ENCODE measurements around the gene VTCN1. TPM values are rescaled to one million over a fixed set of nuclear protein-coding genes. Genes with fewer than 3 reads are reported as not detected.
"Not testable (repeated sequence)": the region's sequence is repeated elsewhere in the genome, so short reads cannot be mapped to it uniquely, and the experiment has no call there.

The VTCN1 gene, protein sequence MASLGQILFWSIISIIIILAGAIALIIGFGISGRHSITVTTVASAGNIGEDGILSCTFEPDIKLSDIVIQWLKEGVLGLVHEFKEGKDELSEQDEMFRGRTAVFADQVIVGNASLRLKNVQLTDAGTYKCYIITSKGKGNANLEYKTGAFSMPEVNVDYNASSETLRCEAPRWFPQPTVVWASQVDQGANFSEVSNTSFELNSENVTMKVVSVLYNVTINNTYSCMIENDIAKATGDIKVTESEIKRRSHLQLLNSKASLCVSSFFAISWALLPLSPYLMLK
- not detected for total RNA-seq

DNA sequence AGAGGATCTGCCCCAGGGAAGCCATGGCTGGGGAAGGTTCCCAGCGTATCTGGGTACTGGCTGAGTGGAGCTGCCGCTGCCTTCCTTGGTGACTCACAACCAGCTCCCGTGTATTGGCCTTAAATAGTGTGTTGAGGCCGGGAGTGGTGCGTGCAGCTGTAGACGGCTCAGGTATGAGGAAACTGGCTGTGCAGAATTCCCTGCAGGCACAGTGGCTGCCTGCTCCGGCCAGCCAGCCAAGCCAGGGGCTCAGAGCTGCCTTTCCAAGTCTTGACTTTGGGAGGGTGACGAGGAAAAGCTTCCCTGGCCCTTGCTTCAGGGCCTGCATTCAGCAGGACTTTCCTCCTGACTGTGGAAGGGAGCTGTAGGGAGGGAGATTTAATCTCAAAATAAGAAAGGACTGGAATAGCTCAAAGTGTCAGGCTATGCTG is at the start of gene VTCN1:
Gene VTCN1 (minus strand): TSS at position 97 of the 431 bp plus-strand sequence. CDS start 72 bp downstream, at position 25.
- CTCF ChIA-PET: interaction anchor here (1.0 kb wide), 1 partner anchor 547 kb away, joined by 3 read pairs; no protein-coding TSS in a partner anchor
- no peak within 1 kb of the TSS for H3K4me3 Mint-ChIP-seq

DNA sequence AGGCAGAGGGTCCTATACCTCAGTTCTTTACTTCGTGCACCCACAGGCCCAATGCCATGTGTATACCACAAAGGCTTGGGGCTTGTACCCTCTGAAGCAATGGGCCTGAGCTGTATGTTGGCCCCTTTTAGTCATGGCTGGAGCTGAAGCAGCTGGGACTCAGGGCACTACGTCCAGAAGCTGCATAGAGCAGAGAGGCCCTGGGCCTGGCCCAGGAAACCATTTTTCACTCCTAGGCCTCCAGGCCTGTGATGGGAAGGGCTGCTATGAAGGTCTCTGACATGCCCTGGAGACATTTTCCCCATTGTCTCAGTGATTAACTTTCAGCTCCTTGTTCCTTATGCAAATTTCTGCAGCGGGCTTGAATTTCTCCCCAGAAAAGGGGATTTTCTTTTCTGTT is 48.1 kb upstream of the VTCN1 start:
- Mint-ChIP-seq H3K36me3 (ENCODE audit: low read depth) (no peaks in the 10 kb centered on the region), H3K9me3 (peaks cover 6% of the 10 kb centered on the region), H3K4me3 (no peak overlapping the region), H3K4me1 (no peaks in the 10 kb centered on the region), H3K27ac (no peak overlapping the region), H3K27me3 (peaks cover 2% of the 10 kb centered on the region)
- ChIA-PET POLR2A (no interaction called here), CTCF (no interaction called here)
- DNase-seq: no peak

More for the DNA sequence above, at the start of gene VTCN1:
- Mint-ChIP-seq H3K36me3 (ENCODE audit: low read depth) (no peaks in the 10 kb centered on the region), H3K27me3 (peaks cover 8% of the 10 kb centered on the region), H3K9me3 (no peaks in the 10 kb centered on the region), H3K27ac (no peak within 1 kb of the TSS), H3K4me1 (no peaks in the 10 kb centered on the region)
- no peak for DNase-seq
- POLR2A ChIA-PET: no interaction called here

DNA sequence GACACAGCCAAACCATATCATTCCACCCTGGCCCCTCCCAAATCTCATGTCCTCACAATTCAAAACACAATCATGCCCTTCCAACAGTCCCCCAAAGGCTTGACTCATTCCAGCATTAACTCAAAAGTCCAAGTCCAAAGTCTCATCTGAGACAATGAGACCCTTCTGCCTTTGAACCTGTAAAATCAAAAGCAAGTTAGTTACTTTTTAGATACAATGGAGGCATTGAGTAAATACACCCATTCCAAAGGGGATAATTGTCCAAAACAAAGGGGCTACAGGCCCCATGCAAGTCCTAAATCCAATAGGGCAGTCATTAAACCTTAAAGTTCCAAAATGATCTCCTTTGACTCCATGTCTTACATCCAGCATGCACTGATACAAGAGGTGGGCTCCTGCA is 47.3 kb upstream of the VTCN1 start:
- DNase-seq; H3K27ac Mint-ChIP-seq; H3K4me1 Mint-ChIP-seq; POLR2A ChIA-PET; H3K36me3 Mint-ChIP-seq (ENCODE audit: low read depth); H3K9me3 Mint-ChIP-seq; CTCF ChIA-PET; H3K27me3 Mint-ChIP-seq; H3K4me3 Mint-ChIP-seq: not testable (repeated sequence)

DNA sequence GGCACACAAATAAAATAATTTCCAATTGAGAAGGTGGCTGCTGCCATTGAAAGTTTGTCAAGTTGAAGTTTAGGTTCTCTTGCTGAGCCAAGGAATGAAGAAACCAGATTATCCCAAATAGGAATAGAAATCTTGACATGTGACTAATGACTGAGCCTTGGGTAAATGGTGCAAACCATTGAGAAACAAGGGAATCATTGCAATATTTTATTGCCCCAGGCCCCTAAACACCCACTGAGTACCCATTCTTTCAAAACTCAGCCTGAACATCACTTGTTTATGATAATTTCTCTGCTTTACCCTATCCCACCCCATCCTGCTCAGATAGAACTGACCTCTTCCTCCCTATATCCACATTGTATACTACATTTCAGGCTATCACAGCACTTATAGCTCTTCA is 46.6 kb upstream of the VTCN1 start:
- Mint-ChIP-seq H3K4me3 (no peak overlapping the region), H3K36me3 (ENCODE audit: low read depth) (no peaks in the 10 kb centered on the region), H3K27ac (no peak overlapping the region), H3K27me3 (peaks cover 2% of the 10 kb centered on the region), H3K4me1 (no peaks in the 10 kb centered on the region), H3K9me3 (peaks cover 6% of the 10 kb centered on the region)
- ChIA-PET CTCF (no interaction called here), POLR2A (no interaction called here)
- no peak for DNase-seq

DNA sequence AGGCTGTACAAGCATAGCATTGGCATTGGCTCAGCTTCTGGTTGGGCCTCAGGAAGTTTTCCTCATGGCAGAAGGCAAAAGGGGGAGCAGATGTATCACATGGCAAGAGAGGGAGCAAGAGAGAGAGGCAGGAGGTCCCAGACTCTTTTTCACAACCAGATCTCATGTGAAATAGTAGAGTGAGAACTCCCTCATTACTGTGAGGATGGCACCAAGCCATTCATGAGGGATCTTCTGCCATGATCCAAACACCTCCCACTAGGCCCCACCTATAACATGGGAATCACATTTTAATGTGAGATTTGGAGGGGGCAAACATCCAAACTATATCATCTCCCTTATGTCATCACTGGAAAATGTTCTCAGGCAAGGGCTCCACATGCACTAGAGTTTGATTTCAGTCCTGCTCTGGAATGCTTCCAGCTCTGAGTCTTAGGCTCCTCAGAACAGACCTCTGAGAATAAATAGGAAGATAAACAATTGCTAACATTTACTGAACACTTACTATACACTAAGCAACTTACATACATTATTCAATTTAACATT is 39.4 kb upstream of the VTCN1 start:
- Mint-ChIP-seq H3K27me3 (peaks cover 11% of the 10 kb centered on the region), H3K9me3 (no peaks in the 10 kb centered on the region), H3K4me3 (no peak overlapping the region), H3K36me3 (ENCODE audit: low read depth) (no peaks in the 10 kb centered on the region), H3K27ac (no peak overlapping the region), H3K4me1 (no peaks in the 10 kb centered on the region)
- ChIA-PET CTCF (no interaction called here), POLR2A (no interaction called here)
- no peak for DNase-seq

DNA sequence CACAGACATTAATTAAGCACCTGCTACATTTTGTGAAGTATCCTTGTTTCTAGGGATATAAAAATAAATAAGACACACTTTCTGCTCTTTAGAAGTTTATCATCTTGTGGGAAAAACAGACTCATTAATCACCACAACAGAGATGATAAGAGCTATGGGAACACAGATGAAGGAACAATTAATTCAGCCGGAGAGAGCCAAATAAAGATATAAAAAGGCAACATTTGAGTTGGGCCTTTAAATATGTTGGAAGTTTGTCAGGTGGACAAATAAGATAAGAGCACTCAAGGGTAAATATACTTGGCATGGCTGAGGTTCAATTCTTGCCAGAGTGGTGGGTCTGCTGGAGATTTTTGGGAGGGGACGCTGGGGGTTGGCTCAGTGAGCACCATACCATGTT is 34.2 kb upstream of the VTCN1 start:
- H3K9me3 Mint-ChIP-seq: no peaks in the 10 kb centered on the region
- H3K27me3 Mint-ChIP-seq: peaks cover 32% of the 10 kb centered on the region
- H3K4me3 Mint-ChIP-seq: no peak overlapping the region
- no peak overlapping the region for H3K27ac Mint-ChIP-seq
- DNase-seq: no peak
- no peaks in the 10 kb centered on the region for H3K36me3 Mint-ChIP-seq (ENCODE audit: low read depth)
- POLR2A ChIA-PET: no interaction called here
- no peaks in the 10 kb centered on the region for H3K4me1 Mint-ChIP-seq
- CTCF ChIA-PET: no interaction called here

DNA sequence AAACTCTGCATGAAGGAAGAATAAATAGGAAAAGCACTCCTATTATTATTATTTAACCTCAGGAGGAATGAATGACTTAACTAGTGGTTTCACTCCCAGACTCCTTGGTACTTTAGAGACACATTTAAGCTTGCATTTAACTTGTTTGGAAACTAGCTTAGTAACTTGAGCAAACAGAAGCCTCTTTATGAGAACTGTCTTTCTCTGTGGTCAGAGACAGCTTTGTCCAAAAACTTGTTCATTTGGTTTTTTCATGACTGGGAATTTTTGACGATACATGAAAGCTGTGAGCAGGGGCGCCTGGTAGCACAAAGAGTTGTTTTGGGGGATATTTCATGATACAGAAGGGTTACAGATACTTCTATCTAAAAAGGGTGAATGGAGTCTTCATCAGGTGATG is 33.6 kb upstream of the VTCN1 start:
- ChIA-PET CTCF (no interaction called here), POLR2A (no interaction called here)
- no peak overlapping the region for H3K4me3 Mint-ChIP-seq
- H3K9me3 Mint-ChIP-seq: no peaks in the 10 kb centered on the region
- no peaks in the 10 kb centered on the region for H3K4me1 Mint-ChIP-seq
- no peak overlapping the region for H3K27ac Mint-ChIP-seq
- DNase-seq: no peak
- H3K27me3 Mint-ChIP-seq: peaks cover 32% of the 10 kb centered on the region
- H3K36me3 Mint-ChIP-seq (ENCODE audit: low read depth): no peaks in the 10 kb centered on the region

DNA sequence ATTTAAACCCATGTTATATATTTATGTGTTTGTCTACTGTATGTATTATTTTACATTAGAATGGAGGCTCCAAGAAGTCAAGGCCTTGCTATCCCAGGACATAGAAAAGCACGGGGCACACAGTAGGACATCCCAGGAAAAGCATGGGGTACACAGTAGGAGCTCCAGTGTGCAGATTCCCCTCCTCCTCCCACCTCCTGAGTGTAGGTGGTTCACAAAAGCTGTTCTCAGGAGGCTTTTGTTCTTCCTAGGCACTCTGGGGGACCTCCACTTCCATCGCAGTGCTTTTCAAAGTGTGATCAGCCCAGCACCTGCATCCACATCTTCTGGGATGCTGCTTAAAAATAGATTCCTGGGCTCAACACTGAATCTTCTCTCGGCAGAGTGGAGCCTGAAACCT is 30.8 kb upstream of the VTCN1 start:
- H3K36me3 Mint-ChIP-seq (ENCODE audit: low read depth): no peaks in the 10 kb centered on the region
- H3K9me3 Mint-ChIP-seq: no peaks in the 10 kb centered on the region
- ChIA-PET CTCF (no interaction called here), POLR2A (no interaction called here)
- no peak for DNase-seq
- no peak overlapping the region for H3K27ac Mint-ChIP-seq
- H3K4me1 Mint-ChIP-seq: no peaks in the 10 kb centered on the region
- H3K27me3 Mint-ChIP-seq: peaks cover 29% of the 10 kb centered on the region
- no peak overlapping the region for H3K4me3 Mint-ChIP-seq

DNA sequence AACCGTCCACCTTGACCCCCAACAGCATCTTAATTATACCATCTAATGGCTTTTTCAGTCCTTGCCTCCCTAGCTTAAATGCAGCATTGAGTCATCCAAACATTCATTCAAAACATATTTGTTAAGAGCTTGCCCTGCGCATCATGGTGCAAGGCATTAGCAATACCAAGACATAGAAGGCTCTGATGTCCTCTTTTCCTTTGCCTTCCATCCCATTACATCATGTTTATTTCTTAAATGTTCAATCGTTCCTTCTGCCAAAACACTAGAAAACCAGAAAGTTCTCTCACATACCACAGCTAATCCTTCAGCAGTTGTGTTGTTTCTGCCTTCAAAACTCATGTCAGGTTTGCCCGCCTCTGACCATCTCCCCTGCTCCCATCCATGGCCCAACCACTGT is 29.8 kb upstream of the VTCN1 start:
- DNase-seq: no peak
- H3K27me3 Mint-ChIP-seq: peaks cover 26% of the 10 kb centered on the region
- no peak overlapping the region for H3K27ac Mint-ChIP-seq
- H3K36me3 Mint-ChIP-seq (ENCODE audit: low read depth): no peaks in the 10 kb centered on the region
- H3K9me3 Mint-ChIP-seq: no peaks in the 10 kb centered on the region
- ChIA-PET CTCF (no interaction called here), POLR2A (no interaction called here)
- no peaks in the 10 kb centered on the region for H3K4me1 Mint-ChIP-seq
- H3K4me3 Mint-ChIP-seq: no peak overlapping the region

DNA sequence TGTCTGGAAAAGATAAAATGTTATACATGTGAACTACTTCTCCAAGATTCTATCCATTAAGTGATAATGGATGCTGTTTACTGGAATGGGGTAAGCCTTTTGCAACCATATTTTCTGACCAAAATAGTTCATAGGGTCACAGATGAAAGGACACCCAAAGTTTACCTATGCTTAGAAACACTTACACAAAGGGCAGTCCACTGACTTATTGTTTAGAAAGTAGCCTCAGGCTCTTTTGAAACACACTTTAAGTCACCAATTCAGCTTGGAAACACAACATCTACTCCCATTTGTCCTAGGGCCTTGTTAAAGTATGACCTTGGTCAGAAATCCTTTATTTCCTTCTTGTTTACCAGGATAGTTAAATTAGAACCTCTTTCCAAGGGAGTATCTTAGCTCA is 28.7 kb upstream of the VTCN1 start:
- no peaks in the 10 kb centered on the region for H3K9me3 Mint-ChIP-seq
- no peaks in the 10 kb centered on the region for H3K4me1 Mint-ChIP-seq
- ChIA-PET POLR2A (no interaction called here), CTCF (no interaction called here)
- peaks cover 18% of the 10 kb centered on the region for H3K27me3 Mint-ChIP-seq
- H3K4me3 Mint-ChIP-seq: no peak overlapping the region
- no peak overlapping the region for H3K27ac Mint-ChIP-seq
- DNase-seq: no peak
- no peaks in the 10 kb centered on the region for H3K36me3 Mint-ChIP-seq (ENCODE audit: low read depth)

DNA sequence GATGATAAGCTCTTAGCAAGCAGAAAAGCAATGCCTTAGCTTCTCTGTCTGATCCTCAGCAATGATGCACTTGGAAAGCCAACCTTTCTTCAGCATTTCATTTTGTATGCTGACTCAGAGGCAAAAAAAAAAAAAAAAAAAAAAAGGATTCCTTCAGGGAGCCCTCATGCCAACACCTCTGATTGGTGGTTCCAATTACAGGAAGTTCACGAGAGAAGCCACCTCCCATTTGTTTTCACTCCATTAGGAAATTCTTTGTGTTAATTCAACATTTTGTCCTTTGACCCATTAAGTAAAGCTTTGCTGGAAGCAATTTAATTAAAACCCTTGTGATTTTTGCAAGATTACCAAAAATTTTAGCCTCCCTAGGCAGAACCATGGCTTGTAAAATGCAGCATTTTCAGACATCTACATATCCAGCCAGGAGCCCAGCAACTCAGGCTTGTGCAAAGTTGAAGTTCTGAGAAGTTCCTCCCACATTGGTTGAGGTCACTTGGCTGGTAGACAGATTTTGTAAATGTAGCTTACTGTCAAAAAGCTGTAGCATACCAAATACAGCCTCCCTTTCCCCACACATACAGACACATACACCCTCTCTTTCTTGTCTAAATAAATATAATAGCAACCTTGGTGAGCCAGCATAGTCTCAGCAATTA is 27.1 kb upstream of the VTCN1 start:
- Mint-ChIP-seq H3K36me3 (ENCODE audit: low read depth) (no peaks in the 10 kb centered on the region), H3K4me3 (no peak overlapping the region), H3K4me1 (no peaks in the 10 kb centered on the region), H3K27ac (no peak overlapping the region), H3K9me3 (no peaks in the 10 kb centered on the region), H3K27me3 (peaks cover 10% of the 10 kb centered on the region)
- POLR2A ChIA-PET: no interaction called here
- DNase-seq: no peak
- CTCF ChIA-PET: no interaction called here

DNA sequence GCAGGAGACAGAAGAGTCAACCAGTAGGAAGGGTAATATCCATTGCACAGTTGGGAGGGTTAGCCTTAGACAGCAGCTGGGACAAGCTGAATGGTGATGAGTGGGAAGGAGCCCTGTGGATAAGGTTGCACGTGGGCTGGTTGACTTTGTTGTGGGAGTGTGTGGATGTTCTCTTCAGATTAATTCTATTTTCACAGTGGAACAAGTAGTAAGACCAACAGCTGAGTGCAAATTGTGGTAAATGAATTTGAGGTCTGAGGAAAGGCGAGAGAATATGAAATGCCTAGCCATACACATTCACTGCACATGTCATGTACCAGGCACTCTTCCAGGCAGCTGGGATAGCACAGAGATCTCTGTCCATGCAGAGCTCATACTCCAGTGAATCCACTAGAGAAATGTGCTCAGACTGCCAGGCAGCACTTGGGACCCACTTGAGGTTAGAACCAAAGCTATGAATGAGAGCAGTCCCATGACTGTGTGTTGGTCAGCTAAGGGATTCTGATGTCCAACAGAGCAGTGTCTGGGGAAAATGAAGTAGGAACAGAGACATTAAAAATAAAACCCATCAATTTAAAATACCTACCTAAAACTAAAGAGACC is 25.2 kb upstream of the VTCN1 start:
- ChIA-PET CTCF (interaction anchor here (0.6 kb wide), 1 partner anchor 600 kb away, joined by 3 read pairs; no protein-coding TSS in a partner anchor), POLR2A (no interaction called here)
- Mint-ChIP-seq H3K36me3 (ENCODE audit: low read depth) (no peaks in the 10 kb centered on the region), H3K4me1 (no peaks in the 10 kb centered on the region), H3K9me3 (no peaks in the 10 kb centered on the region), H3K4me3 (no peak overlapping the region), H3K27ac (no peak overlapping the region), H3K27me3 (peaks cover 3% of the 10 kb centered on the region)
- no peak for DNase-seq

DNA sequence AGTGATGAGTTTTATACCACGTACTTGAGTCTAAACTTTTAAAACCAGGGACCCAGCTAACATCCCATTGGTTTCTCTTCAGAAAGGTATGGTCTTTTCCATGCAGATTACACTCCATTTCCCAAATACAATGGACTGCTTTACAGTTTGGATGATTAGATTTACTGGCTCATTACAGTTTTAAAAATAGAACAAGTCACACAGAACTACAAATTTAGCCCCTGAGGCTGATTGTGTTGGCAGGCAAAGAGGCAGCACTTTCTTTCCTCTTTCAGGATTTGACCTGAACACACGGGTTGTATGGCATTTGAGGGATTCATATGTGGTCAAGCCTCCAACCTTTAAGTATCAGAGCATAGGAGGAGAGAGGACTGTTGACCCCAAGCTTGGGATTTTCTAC is 21.8 kb upstream of the VTCN1 start:
- Mint-ChIP-seq H3K4me1 (no peaks in the 10 kb centered on the region), H3K36me3 (ENCODE audit: low read depth) (no peaks in the 10 kb centered on the region), H3K4me3 (no peak overlapping the region), H3K9me3 (no peaks in the 10 kb centered on the region), H3K27ac (no peak overlapping the region), H3K27me3 (peaks cover 2% of the 10 kb centered on the region)
- ChIA-PET POLR2A (no interaction called here), CTCF (no interaction called here)
- DNase-seq: no peak

Measured in activated CD4-positive, alpha-beta memory T cell treated with anti-CD3 and anti-CD28 coated beads, Interleukin-2, amount 10 ng/mL, durations not matched to agents 7 days and 5 days (primary cell).